DMS53 (cell line): ENCODE measurements around the gene EMILIN1.

Experiments
- DNase-seq: peaks from one replicate; lab custom pipeline; 2025; lab: John Stamatoyannopoulos, UW

Gene EMILIN1

DNA sequence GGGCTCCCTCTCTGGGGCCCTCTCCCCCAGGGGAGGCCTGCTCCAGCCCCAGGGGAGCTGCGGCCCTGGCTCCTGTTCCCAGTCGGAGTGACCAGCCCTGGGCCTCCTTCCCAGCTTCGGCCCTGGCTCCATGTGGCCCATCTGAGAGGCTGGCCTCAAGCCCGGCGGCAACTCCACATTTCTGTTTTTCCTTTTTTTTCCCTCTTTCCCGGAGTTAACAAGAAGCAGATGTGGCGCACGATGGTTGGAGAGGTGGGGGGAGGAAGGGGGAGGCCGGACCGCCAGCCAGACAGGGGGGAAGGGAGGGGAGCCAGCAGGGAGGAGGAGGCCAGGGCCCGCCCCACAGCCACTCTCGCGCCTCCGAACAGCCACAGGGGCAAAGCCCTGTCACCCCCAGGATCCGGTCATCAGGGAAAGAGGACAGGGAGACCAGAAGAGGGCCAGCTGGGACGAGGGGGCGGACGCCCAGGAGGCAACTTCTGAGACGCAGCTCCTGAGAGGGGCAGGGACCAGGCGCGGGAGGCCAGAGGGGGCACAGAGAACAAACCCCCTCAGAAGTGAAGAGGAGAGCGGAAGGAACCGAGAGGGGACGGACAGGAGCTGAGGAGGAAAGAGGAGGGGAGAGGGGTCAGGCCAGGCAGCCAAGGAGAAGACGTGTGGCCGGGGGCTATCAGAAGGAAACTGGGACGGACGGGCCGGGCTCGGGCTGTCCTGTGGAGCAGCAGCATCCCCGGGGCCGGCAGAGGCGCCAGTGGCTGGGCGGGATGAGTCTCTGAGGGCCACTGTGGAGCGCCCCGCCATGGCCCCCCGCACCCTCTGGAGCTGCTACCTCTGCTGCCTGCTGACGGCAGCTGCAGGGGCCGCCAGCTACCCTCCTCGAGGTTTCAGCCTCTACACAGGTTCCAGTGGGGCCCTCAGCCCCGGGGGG, at the start of gene EMILIN1:
Gene EMILIN1 (plus strand): TSS at position 349 of the 928 bp plus-strand sequence. CDS start 451 bp downstream, at position 800.
- no peak for DNase-seq

DNA sequence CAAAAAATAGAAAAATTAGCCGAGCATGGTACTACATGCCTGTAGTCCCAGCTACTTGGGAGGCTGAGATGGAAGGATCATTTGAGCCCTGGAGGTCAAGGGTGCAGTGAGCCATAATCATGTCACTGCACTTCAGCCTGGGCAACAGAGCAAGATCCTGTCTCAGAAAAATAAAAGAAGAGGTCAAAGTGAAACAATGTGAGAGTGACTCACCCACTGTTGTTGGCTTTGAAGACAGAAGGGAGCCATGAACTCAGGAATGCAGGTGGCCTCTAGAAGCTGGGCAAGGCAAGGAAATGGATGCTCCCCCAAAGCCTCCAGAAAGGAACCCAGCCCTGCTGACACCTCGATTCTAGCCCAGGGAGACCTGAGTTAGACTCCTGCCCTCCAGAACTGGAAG, 49.4 kb upstream of the EMILIN1 start:
- DNase-seq: peak; percentile 18

DNA sequence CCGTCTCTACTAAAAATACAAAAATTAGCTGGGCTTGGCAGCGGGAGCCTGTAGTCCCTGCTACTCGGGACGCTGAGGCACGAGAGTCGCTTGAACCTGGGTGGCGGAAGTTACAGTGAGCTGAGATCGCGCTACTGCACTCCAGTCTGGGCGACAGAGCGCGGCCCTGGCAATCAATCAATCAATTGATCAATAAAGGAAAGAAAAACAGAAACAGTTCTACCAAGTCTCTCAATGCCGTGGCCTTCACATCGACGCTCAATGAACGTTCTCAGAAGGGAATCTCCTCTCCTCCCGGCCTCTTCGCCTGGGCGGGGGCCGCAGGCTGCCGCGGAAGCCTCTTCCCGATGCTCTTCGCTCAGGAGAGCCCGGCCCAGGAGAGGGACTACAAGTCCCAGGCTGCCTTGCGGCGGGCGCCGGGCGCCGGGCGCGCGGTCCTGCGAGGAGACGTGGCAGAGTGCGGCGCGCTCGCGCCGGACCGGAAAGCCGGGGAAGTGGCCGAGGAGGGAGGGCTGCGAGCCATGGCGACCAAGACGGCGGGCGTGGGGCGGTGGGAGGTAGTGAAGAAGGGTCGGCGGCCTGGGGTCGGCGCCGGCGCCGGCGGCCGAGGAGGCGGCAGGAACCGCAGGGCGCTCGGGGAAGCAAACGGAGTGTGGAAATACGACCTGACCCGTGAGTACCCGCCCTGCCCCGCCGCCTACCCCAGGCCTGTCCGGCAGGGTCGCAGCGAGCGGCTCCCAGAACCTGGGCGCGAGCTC, 45.7 kb upstream of the EMILIN1 start, which contains the start of gene TMEM214:
Gene TMEM214 (plus strand): TSS at position 471 of the 758 bp plus-strand sequence. CDS start 51 bp downstream, at position 522.
- peak; percentile 92 for DNase-seq

DNA sequence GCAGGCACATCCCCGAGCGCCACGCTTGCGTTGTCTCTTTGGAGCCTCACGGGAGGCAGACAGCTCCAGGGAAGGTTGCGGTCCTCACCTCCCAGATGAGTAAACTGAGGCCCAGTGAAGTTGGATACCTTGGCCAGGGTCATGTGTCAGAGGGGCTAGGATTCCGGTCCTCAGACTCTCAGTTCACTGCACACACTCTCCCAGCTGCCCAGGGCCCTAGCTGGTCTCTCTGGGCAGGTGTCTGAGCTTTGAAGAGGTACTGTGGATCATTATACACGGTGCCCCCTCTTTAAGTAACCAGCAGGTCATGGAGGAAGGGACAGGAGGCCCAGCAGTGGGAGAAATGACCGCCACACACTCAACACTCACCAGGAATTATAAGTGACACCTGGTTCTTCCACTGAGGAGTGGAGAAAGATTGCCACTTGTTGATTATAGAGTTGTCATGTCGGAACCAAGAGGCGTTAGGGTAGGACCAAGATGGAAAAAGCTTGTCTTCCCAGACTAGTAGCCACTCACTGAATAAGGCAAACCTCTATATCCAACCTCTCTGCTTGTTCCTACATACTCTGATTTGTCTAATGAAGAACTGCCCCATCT, 45.1 kb upstream of the EMILIN1 start:
- no peak for DNase-seq

DNA sequence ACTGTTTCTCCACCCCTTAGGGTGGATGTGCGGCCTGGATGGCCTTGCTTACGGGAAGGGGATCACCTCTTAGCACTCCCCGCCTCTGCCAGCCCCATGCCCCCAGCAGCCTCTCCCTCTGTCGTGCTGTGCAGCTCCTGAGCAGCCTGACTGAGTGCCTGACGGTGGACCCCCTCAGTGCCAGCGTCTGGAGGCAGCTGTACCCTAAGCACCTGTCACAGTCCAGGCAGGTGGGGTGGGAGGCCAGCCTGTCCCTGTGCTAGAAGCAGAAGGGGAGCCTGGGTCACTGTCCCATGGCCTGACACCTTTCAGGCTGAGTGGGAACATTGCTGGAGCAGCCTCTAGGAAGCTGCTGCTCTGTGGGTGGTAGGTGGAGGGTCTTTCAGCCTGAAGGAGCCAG, 40.4 kb upstream of the EMILIN1 start:
- DNase-seq: no peak

DNA sequence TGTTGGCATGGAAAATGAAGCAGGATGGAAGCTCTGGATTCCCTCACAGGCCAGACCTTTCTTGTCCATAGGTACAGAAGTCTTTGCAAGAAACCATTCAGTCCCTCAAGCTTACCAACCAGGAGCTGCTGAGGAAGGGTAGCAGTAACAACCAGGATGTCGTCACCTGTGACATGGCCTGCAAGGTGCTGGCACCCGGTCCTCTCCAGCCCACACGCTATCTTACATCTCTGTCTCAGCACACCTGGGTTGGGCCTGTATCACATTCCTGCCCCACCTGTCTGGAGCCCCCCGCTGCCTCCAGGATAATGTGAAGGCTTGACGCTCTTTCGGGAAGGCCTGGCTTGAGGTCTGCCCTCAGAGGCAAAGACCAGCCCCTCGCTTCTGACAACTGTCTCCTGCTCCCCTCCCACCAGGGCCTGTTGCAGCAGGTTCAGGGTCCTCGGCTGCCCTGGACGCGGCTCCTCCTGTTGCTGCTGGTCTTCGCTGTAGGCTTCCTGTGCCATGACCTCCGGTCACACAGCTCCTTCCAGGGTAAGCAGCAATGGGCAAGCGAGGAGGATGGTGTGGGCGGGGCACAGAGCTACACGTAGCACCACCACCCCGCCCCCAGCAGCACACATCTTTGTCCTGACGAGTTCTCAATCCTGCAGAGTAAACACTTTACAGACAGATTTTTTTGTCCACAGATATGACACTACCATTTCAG, 39.6 kb upstream of the EMILIN1 start:
- no peak for DNase-seq

DNA sequence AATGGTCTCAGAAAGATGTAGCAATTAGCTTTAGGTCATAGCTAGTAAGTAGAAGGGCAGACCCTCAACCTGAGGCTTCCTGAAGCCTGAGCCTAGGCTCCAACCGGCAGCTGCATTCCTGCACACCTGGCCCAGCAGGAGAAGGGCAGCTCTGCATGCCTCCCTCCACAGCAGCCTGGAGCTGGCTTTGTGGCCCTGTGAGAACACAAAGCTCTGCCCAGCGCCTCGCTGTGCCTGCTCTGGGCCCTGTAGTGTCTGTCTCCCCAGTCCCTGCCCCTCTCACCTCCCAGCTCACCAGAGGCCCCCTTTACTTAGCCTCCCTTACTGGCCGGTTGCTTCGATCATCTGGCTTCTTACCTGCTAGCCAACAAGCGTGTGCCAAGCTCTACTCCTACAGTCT, 39.0 kb upstream of the EMILIN1 start:
- DNase-seq: no peak

DNA sequence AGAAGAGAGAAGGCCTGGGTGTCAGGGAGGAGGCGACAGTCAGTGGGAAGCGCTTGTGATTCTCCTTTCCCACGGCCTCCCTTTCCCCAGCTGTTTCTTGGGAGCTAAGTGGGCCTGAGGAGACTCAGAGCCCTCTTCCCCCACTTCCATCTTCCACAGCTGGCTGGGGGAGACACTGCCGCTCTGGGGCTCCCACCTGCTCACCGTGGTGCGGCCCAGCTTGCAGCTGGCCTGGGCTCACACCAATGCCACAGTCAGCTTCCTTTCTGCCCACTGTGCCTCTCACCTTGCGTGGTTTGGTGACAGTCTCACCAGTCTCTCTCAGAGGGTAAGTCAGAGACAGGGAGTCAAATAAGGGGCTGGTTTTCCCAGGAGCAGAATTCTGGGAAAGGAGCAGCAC, 38.5 kb upstream of the EMILIN1 start:
- no peak for DNase-seq

DNA sequence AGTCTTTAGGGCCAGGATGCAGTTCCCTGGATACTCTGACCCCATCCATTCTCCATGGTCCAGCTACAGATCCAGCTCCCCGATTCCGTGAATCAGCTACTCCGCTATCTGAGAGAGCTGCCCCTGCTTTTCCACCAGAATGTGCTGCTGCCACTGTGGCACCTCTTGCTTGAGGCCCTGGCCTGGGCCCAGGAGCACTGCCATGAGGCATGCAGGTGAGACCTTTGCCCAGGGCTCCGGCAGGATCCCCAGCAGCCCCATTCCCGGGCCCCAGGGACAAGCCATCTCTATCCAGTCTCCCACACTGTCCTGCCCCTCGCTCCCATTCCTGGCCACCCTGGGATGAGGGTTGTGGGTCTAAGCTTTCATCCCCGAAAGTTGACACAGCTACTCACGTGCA, 38.1 kb upstream of the EMILIN1 start:
- DNase-seq: no peak

DNA sequence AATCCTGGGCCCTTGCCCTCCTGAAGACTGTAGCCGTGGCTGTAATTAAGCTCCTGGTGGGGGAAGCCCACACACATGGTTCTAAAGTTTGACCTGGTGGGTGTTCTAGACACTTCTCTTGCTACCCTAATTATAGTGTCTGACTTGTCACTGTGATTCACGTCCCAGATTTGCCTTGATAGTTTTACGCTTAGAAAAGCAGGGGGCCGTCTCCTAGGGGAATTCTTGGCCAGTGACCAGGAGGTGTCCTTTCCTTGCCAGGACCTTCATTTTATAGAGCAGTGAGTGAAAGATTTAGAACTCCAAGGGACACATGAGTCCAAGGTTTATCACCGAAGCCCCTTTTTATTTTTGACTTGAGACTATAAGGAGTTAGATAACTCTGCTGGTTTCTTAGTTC, 36.7 kb upstream of the EMILIN1 start:
- DNase-seq: no peak

DNA sequence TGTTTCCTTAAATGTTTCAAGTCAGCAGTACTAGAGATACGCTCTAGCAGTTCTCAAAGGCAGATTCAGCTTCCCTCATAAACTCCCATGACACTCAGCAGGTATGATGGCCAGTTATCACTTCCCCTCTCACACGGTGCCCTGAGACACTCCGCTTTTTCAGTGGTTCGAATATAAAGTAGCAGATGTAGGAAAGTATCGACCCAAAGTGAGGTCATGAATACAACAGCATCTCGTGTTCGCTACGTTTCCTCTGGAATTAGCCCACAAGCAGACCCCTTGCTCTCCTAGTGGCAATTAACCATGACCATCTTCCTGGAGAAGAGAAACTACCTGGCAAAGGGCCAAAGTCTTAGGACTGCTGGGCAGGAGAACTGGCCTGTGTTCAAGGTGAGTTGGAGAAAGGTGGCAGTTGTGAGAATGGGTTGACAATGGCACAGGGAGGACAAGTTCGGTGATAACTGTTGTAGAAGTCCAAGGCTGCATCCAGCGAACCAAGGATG, 36.2 kb upstream of the EMILIN1 start:
- peak; percentile 32 for DNase-seq

DNA sequence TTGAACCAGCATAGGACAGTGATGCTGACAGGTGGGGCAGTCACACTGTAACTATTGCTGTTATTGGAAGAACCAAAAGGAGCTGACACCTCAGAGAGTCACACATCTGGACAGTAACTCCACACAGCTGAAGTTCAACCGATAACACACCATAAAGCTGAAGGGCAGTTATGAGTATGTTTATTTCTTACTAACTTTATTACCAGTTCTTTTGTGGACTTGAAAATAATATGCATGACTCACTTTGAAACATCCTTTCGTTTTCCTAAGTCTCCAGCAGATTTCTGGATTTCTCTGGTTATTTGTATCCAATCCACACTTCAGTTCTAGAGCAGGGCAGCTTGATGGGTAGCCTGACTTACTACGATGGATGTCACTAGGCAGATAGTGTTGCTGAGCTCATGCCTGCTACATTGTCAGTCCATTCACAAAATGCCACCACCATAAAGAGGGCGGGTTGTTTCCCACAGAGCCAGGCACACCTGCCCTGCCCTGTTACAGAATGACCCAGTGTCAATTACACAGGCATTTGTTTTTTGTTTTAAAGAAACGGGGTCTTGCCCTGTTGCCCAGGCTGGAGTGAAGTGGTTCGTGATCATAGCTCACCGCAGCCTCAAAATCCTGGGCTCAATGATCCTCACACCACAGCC, 35.3 kb upstream of the EMILIN1 start:
- DNase-seq: no peak

DNA sequence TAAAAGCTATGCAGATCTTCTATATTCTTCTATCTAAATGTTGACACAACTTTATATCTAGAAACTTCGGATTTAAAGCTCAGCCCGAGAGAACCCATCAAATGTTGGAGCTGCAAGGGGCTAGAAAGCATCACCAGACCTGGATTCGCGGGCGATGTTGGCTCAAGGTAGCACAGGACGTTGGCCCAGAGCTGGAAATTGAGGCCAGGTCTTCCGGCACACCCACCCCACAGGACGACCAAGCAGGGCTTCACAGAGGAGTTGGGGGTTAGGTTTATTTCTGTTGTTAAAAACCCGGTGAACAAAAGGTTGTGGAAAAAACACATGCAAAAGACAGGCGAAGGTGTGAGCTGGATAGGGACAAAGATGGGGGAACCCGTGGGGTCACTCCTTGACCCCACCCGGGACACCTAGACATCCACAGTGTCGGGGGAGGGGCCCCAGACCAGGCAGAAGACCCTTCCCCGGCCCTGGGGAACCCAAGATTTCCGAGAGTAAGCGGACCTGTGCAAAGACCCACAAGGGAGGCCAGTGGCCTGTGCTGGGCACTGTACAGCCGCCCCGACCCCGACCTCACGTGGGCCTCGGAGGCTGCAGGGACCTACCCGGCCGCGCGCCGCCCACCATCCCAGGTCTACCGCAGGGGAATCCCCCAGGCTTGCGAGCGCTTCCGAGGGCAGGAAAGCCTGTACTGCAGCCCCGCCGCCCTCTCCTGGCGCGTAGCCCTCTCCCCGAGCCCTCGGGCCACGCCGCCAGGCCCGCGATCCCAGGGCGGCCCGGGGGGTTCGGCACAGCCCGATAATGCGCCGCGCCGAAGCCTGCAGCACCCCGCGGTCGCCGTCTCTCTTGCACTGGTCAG, 28.8 kb upstream of the EMILIN1 start:
- peak; percentile 36 for DNase-seq

DNA sequence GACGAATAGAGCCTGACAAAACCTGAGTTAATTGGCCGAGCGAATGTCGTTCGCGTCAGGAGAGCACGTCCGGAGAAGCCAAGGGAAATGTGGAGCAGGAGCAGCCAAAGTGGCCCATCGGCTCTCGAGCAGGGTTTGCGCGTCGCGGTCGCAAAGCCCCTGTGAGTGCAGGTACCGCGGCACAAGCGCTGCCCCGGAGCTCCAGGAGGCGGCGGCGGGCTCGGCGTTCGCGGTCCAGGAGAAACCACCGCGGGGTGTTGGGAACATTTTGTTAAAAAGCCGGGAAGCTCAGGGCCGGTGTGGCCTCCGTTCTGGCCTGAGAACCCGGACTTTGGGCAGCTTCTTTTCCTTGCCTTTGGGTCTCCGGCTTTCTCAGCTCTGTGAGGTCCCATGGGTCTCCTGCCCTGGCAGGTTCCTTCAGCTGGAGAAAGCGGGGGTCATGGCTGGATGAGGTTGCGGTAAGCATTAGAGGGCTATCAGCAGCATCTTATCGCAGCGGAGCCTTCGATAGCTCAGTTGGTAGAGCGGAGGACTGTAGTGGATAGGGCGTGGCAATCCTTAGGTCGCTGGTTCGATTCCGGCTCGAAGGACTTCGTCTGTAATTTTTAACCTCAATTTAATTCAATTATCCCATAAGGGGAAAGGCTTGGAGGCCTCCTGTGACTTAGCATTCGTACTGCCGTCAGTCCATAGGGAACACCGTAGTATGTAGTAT, 28.0 kb upstream of the EMILIN1 start:
- peak; percentile 94 for DNase-seq

DNA sequence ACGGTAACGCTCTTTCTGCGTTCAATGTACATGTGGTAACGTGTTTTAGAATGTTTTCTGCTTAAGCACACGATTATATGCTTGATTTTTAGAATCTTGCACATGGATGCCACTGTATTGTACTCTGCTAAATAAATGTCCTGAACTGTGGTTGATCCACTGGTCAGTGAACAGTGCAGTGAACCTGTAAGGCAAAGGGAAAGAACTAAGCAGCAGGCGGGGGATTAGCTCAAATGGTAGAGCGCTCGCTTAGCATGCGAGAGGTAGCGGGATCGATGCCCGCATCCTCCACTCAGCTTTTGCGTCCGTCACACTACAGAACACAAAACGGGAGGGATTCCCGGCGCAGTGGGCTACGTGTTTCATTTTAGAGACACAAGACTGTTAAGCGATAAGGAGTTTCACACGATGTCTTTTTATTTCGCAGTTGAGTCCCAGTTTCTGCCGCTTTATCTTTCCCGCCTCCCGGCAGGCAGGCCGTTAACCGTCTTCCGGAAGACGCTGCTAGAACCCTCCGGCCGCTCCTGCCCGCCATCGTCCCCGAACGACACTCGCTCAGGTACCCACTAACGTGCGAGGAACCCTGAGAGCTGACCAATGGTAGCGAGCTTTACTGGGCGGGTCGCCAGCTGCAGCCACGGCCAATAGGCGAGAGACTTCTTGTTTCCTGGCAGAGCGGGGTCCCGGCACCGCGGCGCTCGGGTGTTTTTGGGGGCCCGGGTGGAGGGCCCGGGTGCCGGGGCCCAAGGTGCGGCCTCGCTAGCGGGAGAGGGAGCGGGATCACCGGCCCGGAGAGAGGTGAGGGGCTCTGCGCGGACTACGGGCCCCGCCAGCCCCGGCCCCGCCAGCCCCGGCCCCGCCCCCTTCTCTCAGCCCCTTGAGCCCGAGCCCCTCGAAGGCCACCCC, 27.2 kb upstream of the EMILIN1 start, which contains the start of gene AGBL5:
Gene AGBL5 (plus strand): TSS at position 673 of the 906 bp plus-strand sequence. CDS start 1,291 bp downstream, outside the sequence.
- peak; percentile 94 for DNase-seq

DNA sequence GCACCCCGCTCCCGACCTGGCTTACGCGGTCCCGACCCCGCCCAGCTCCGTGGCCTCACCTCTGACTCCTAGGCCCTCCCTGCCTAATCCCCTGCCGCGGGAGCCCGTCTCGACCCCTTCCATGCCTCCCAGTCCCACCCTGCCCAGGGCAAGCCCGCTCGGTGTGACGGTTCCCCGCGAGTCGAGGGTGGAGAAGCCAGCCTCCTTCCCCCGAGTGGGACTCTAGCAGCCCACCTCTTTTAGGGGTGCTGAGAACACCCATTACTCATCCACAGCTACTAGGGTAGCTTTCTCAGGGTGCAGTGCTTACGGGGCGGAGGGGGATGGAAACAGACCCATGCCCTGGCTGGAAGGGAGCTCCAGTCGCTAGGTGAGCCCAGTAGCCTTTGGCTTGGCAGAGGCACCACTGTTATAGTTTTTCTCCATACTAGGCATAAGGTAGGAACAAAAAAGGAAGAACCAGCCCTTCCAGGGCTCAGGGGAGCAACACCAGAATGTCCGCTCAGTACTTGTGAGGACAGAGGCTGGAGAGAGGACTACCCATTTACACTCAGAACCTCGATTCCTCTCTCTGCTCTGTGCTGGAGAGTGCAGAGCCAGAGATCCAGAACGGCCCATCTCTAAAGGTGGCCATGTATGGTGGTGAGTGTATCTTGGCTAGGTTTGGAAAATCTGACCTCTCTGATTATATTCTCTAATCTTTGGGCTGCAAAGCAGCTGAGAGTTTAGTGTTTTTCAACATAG, 26.3 kb upstream of the EMILIN1 start:
- peak; percentile 49 for DNase-seq

DNA sequence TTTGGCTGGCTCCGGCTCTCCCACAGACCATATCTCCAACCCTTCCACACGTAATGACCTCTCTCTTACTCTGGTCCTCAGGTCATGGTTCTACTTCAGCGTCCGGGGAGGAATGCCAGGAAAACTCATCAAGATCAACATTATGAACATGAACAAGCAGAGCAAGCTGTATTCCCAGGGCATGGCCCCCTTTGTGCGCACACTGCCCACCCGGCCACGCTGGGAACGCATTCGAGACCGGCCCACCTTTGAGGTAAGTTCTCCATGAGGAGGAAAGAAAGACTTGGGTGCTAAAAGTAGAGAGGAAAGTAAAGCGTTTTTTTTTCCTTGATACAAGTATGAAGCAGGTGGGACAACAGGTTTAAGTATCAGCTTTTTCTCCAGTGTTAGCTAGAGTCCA, 25.1 kb upstream of the EMILIN1 start:
- DNase-seq: no peak

DNA sequence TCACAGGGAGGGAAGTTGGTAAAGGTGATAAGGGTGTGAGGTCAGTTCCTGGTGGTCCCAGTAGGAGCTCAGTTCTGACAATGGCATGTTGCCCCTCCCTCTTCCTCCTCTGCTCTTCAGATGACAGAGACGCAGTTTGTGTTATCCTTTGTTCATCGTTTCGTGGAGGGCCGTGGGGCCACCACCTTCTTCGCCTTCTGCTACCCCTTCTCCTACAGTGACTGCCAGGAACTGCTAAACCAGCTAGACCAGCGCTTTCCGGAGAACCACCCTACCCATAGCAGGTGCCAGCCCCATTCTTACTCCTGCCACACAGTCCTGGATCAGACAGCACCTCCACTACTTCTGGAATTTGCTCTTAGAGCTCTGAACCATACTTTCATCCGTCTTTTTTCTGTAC, 24.6 kb upstream of the EMILIN1 start:
- no peak for DNase-seq
